Esophagus muscularis mucosa (tissue), 4 donors: ENCODE data around the gene CD300LG. TPM values are rescaled to one million over a fixed set of nuclear protein-coding genes. Genes with fewer than 3 reads are reported as not detected.

Experiments
- DNase-seq: peaks from one replicate; pipeline ENCODE4 v3.0.0-alpha.2; 2017; ENCODE audit errors: extremely low spot score
- H3K27ac ChIP-seq, 4 donors: fragments of 200-600 bp; sonication (generic); replicated peaks in 1 of 4; 1 replicate in 3 of 4; 2 replicates in 1 of 4; pipeline ENCODE4 v1.5.1; 2016 to 2019; ENCODE audit warnings: mild to moderate bottlenecking in 1 of 4
- H3K27me3 ChIP-seq, 4 donors: fragments of 200-600 bp; sonication (generic); one replicate each; pipeline versions ENCODE4 v1.5.1 to v1.6.0; 2016 to 2019
- H3K36me3 ChIP-seq, 4 donors: fragments of 200-600 bp; sonication (generic); one replicate each; pipeline ENCODE4 v1.5.1; 2016 to 2019
- H3K4me1 ChIP-seq, 4 donors: fragments of 200-600 bp; sonication (generic); one replicate each; pipeline ENCODE4 v1.5.1; 2016 to 2019
- H3K4me3 ChIP-seq, 4 donors: fragments of 200-600 bp; sonication (generic); 1 replicate in 2 of 4; 2 replicates in 2 of 4; pipeline ENCODE4 v1.5.1; 2016 to 2019; ENCODE audit warnings: mild to moderate bottlenecking in 4 of 4, moderate library complexity in 1 of 4
- H3K9me3 ChIP-seq, 4 donors: fragments of 200-600 bp; sonication (generic); 1 replicate in 3 of 4; 2 replicates in 1 of 4; pipeline ENCODE4 v1.5.1; 2016 to 2019
- CTCF ChIP-seq, 3 experiments: fragments of 200-600 bp in 2 of 3; fragments of 450-650 bp in 1 of 3; sonication (generic) in 2 of 3; IDR thresholded peaks; one replicate each; pipeline ENCODE4 v1.5.1; 2017 to 2019; ENCODE audit warnings: antibody characterized with exemption in 3 of 3, mild to moderate bottlenecking in 2 of 3, moderate library complexity in 1 of 3
- EP300 ChIP-seq: sonication (generic); formaldehyde crosslinking; IDR thresholded peaks from one replicate; pipeline ENCODE4 v1.6.1; 2017; ENCODE audit warnings: antibody characterized with exemption
- POLR2A ChIP-seq: fragments of 450-650 bp; IDR thresholded peaks from one replicate; pipeline ENCODE4 v1.6.1; 2017; ENCODE audit warnings: antibody characterized with exemption, moderate library complexity, mild to moderate bottlenecking, low read depth
- POLR2AphosphoS5 ChIP-seq, 2 donors: sonication (generic); formaldehyde crosslinking; IDR thresholded peaks; one replicate each; pipeline ENCODE4 v1.6.1; 2017; ENCODE audit warnings: antibody characterized with exemption in 2 of 2
- WGBS: methylation state at CpG from one replicate; pipeline ENCODE4 v1.1.5; 2018; 5-methylcytosine and 5-hydroxymethylcytosine counted together
- intact Hi-C: fragments of 100-400 bp; cut with DNase I; formaldehyde crosslinking; loops from one replicate; pipeline ENCODE4 v1.15.1; 2023
- total RNA-seq, 4 donors: library from RNA; depleted of rRNA; stranded (reverse); fragments of >200 nt; gene quantifications; one replicate each; pipeline versions ENCODE4 v1.1.0 to v1.2.1, GENCODE V29; 2016

Gene CD300LG
- total RNA-seq, 4 donors from 2014 or later: 0.83 to 12.0 (median 7.3) TPM

- Histone ChIP-seq H3K4me1 (peaks cover 12 to 25% (median 13%) of the 10 kb centered on the region in 4 donors), H3K9me3 (no peaks in the 10 kb centered on the region), H3K27me3 (no peaks in the 10 kb centered on the region), H3K36me3 (peaks cover 0 to 78% (median 56%) of the 10 kb centered on the region in 4 donors), H3K4me3 (no peak overlapping the region), H3K27ac (no peak overlapping the region)
- no peak for TF ChIP-seq CTCF (IDR thresholded peaks at IDR 0.05)
- no peak for TF ChIP-seq EP300
- no peak for TF ChIP-seq POLR2AphosphoS5 (IDR thresholded peaks at IDR 0.05)
- no peak for TF ChIP-seq POLR2A
- WGBS: 95% methylated on average over 6 of the region's 7 CpGs
- DNase-seq: no peak
- intact Hi-C loops: no loop called here
These were observed 20.8 kb upstream of the CD300LG start for GRCh38 chr17:43826206-43826605.

GRCh38 chr17:43827596-43827995 is 19.4 kb upstream of the CD300LG start:
- Histone ChIP-seq H3K27ac (no peak overlapping the region), H3K4me1 (peaks cover 23 to 32% (median 26%) of the 10 kb centered on the region in 4 donors), H3K4me3 (no peak overlapping the region), H3K36me3 (peaks cover 0 to 73% (median 54%) of the 10 kb centered on the region in 4 donors), H3K27me3 (no peaks in the 10 kb centered on the region), H3K9me3 (no peaks in the 10 kb centered on the region)
- no peak for TF ChIP-seq POLR2A
- no peak for TF ChIP-seq CTCF (IDR thresholded peaks at IDR 0.05)
- TF ChIP-seq POLR2AphosphoS5 (IDR thresholded peaks at IDR 0.05): no peak
- TF ChIP-seq EP300: no peak
- no peak for DNase-seq
- 92% methylated on average over 9 of the region's 9 CpGs for WGBS
- intact Hi-C loops: no loop called here

- Histone ChIP-seq H3K4me3 (no peak overlapping the region), H3K36me3 (peaks cover 0 to 65% (median 50%) of the 10 kb centered on the region in 4 donors), H3K9me3 (no peaks in the 10 kb centered on the region), H3K27ac (no peak overlapping the region), H3K4me1 (peaks cover 20 to 28% (median 25%) of the 10 kb centered on the region in 4 donors), H3K27me3 (no peaks in the 10 kb centered on the region)
- no peak for DNase-seq
- TF ChIP-seq POLR2AphosphoS5 (IDR thresholded peaks at IDR 0.05) (no peak), CTCF (IDR thresholded peaks at IDR 0.05) (no peak), POLR2A (no peak), EP300 (no peak)
- intact Hi-C loops: loop anchor here (5.0 kb wide), 1 partner anchor 47 kb away; the partner anchor contains the start of gene CFAP97D1
- 97% methylated on average over 9 of the region's 14 CpGs for WGBS
These were observed 17.2 kb upstream of the CD300LG start for GRCh38 chr17:43829738-43830137.

GRCh38 chr17:43830510-43831140 is 16.4 kb upstream of the CD300LG start:
- Histone ChIP-seq H3K9me3 (no peaks in the 10 kb centered on the region), H3K4me3 (no peak overlapping the region), H3K4me1 (peaks cover 20 to 28% (median 24%) of the 10 kb centered on the region in 4 donors), H3K36me3 (peaks cover 0 to 58% (median 43%) of the 10 kb centered on the region in 4 donors), H3K27me3 (no peaks in the 10 kb centered on the region), H3K27ac (no peak overlapping the region)
- DNase-seq: no peak
- no peak for TF ChIP-seq POLR2AphosphoS5 (IDR thresholded peaks at IDR 0.05)
- no peak for TF ChIP-seq CTCF (IDR thresholded peaks at IDR 0.05)
- TF ChIP-seq POLR2A: no peak
- no peak for TF ChIP-seq EP300
- intact Hi-C loops: loop anchor here (5.0 kb wide), 1 partner anchor 48 kb away; the partner anchor contains the start of gene CFAP97D1
- 95% methylated on average over 5 of the region's 7 CpGs for WGBS
